Type B pancreatic cell (in vitro differentiated cells): Measurements from ENCODE around the gene LOC128125822.

ENCODE experiments used
- DNase-seq: peaks from one replicate; pipeline ENCODE4 v3.0.0; 2021; ENCODE audit warnings: mixed read lengths; ENCODE audit not compliant: unreplicated experiment; ENCODE audit errors: extremely low spot score
- H3K27ac Mint-ChIP-seq: 2 replicates; pipeline ENCODE4 v1.8.0; 2021; ENCODE audit warnings: mild to moderate bottlenecking, mixed read lengths
- H3K27me3 Mint-ChIP-seq: 2 replicates; pipeline ENCODE4 v1.8.0; 2021; ENCODE audit warnings: mixed read lengths
- H3K36me3 Mint-ChIP-seq: 2 replicates; pipeline ENCODE4 v1.8.0; 2021; ENCODE audit warnings: mixed read lengths
- H3K4me1 Mint-ChIP-seq: one replicate; pipeline ENCODE4 v1.8.0; 2021; ENCODE audit warnings: mixed read lengths; ENCODE audit not compliant: unreplicated experiment
- H3K4me3 Mint-ChIP-seq: 2 replicates; pipeline ENCODE4 v1.8.0; 2021; ENCODE audit warnings: mild to moderate bottlenecking, mixed read lengths
- H3K9me3 Mint-ChIP-seq: 2 replicates; pipeline ENCODE4 v1.8.0; 2021; ENCODE audit warnings: mixed read lengths
- TF ChIP-seq, protein P1 (sequence below): fragments of 200-600 bp; sonication (generic); conservative IDR thresholded peaks from 2 replicates; pipeline ENCODE4 v1.5.0; 2021; ENCODE audit warnings: antibody characterized with exemption, mild to moderate bottlenecking

Gene LOC128125822

DNA sequence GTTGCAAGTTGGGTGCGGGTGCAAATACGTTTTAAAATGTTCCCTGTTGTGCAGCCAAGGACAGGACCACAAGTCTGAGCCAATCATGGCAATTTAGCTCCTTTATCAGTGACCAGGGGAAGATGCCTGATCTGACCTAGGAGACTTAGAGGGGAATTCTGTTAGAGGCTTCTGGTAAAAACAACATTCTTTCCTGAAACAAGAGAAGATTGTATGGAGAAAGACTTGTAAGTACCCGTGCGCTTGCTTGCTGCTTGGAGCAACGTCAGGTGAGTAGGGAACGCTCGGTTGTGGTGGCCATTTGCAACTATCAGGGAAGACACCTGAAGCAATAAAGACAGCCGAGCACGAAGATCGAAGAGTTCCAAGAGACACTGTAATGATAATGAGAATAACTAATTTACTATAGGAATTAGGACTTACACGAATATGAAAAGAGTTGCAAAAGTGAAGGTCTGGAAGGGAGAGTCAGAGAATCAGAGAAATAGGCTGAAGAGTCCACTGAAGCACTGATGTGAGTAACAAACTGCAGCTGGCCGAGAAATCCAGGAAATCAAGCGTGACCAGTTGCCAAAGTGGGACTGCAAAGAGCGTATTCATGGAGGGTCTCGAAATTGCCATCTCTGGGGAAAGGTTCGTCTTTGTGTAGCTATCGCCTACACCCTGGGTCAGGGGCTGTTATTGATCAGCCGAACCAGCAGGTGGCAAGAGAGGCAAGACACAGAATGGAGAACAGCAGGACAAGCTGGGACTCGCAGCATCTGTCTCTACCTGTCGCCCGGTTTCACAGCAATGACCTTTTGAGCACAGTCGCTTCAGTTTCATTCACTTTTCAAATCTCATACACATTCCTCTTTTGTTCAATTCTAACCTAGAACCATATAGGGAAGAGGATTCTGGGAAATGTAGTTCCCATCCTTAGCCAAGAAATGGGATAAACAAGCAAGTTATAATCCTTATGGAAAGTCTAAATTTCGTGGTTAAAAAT is 26.1 kb downstream of the LOC128125822 start:
- peak overlapping the region; percentile 99 for H3K4me3 Mint-ChIP-seq
- no peaks in the 10 kb centered on the region for H3K36me3 Mint-ChIP-seq
- H3K27ac Mint-ChIP-seq, result peak overlapping the region; percentile 91
- H3K9me3 Mint-ChIP-seq, result no peaks in the 10 kb centered on the region
- TF ChIP-seq, protein P1, sequence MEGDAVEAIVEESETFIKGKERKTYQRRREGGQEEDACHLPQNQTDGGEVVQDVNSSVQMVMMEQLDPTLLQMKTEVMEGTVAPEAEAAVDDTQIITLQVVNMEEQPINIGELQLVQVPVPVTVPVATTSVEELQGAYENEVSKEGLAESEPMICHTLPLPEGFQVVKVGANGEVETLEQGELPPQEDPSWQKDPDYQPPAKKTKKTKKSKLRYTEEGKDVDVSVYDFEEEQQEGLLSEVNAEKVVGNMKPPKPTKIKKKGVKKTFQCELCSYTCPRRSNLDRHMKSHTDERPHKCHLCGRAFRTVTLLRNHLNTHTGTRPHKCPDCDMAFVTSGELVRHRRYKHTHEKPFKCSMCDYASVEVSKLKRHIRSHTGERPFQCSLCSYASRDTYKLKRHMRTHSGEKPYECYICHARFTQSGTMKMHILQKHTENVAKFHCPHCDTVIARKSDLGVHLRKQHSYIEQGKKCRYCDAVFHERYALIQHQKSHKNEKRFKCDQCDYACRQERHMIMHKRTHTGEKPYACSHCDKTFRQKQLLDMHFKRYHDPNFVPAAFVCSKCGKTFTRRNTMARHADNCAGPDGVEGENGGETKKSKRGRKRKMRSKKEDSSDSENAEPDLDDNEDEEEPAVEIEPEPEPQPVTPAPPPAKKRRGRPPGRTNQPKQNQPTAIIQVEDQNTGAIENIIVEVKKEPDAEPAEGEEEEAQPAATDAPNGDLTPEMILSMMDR, result peak; percentile 89
- DNase-seq, result no peak
- H3K27me3 Mint-ChIP-seq, result no peaks in the 10 kb centered on the region
- H3K4me1 Mint-ChIP-seq, result peaks cover 7% of the 10 kb centered on the region

DNA sequence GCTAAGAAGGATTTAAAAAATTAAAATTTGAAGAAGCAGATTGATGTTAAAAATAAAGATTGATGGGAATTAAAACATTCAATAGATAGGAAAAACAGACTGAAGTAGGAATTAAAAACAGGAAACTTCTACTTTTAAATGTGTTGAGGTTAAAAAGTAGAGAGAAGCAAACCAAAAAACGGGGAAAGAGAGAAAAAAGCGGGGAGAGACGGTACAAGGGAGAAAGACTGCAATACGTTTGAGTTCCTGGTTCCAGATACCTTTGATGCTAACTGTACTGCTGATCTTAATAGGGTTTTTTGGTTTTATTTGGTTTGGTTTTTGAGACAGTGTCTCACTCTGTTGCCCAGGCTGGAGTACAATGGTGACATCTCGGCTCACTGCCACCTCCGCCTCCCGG is 27.0 kb downstream of the LOC128125822 start:
- Mint-ChIP-seq H3K4me3 (peak overlapping the region; percentile 99), H3K27ac (peak overlapping the region; percentile 91), H3K36me3 (no peaks in the 10 kb centered on the region), H3K4me1 (peaks cover 7% of the 10 kb centered on the region), H3K27me3 (no peaks in the 10 kb centered on the region), H3K9me3 (no peaks in the 10 kb centered on the region)
- TF ChIP-seq, protein P1, result no peak
- DNase-seq, result no peak

DNA sequence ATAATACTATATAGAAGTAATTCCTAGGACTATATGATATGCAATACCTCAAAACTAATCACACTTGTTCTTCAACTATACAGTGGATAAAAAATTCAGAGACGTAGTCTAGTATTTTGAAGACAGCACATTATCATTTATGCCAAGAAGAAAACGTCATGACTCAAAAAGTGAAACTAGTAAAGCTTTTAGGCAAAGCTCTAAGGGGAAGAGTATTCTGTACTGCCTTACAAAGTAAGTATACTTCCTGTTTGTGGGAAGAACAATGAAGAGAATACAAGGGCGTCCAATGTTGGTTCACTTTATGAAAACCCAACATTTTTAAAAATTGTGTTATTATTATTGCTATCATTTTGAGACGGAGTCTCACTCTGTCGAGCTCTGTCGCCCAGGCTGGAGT is 27.9 kb downstream of the LOC128125822 start:
- no peak overlapping the region for H3K4me3 Mint-ChIP-seq
- H3K36me3 Mint-ChIP-seq, result no peaks in the 10 kb centered on the region
- H3K9me3 Mint-ChIP-seq, result no peaks in the 10 kb centered on the region
- no peaks in the 10 kb centered on the region for H3K27me3 Mint-ChIP-seq
- no peak overlapping the region for H3K27ac Mint-ChIP-seq
- TF ChIP-seq, protein P1, result no peak
- peaks cover 7% of the 10 kb centered on the region for H3K4me1 Mint-ChIP-seq
- DNase-seq, result no peak

- no peaks in the 10 kb centered on the region for H3K27me3 Mint-ChIP-seq
- TF ChIP-seq, protein P1, result no peak
- no peaks in the 10 kb centered on the region for H3K36me3 Mint-ChIP-seq
- H3K4me1 Mint-ChIP-seq, result no peaks in the 10 kb centered on the region
- H3K9me3 Mint-ChIP-seq, result no peaks in the 10 kb centered on the region
- DNase-seq, result no peak
- no peak overlapping the region for H3K27ac Mint-ChIP-seq
- no peak overlapping the region for H3K4me3 Mint-ChIP-seq
Observed at GRCh38 chr6:63609231-63609630, 37.0 kb downstream of the LOC128125822 start.

DNA sequence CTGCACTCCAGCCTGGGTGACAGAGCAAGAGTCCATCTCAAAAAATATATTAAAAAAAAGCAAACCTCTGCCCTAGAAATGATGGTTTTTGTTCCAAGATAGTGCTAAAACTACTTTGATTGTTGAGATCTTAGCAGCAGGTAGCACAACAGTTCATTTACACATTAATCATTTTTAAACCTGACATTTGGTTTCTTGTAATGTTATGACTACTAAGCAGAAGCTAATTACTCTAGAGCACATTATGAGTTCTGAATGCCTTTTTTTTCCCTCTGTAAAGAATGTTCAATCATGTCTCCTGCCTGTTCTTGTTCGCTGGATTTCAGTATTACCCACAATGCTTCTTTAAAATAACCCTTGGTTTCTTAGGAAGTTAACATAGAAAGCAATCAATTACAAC is 38.7 kb downstream of the LOC128125822 start:
- TF ChIP-seq, protein P1, result no peak
- Mint-ChIP-seq H3K36me3 (no peaks in the 10 kb centered on the region), H3K27ac (no peak overlapping the region), H3K27me3 (no peaks in the 10 kb centered on the region), H3K4me1 (no peaks in the 10 kb centered on the region), H3K9me3 (no peaks in the 10 kb centered on the region), H3K4me3 (no peak overlapping the region)
- no peak for DNase-seq
